ENCODE data around the gene UNC5B.

UNC5B gene

GRCh38 chr10:71223347-71224058 is 11.1 kb downstream of the UNC5B start:
- DNase-seq (ENCODE audit: low spot score): peak; percentile 25

- peak; percentile 91 for DNase-seq (ENCODE audit: low spot score)
Measured at GRCh38 chr10:71225291-71226058, 13.1 kb downstream of the UNC5B start.

- DNase-seq (ENCODE audit: low spot score): no peak
Measured at GRCh38 chr10:71228875-71229675, 16.7 kb downstream of the UNC5B start.

GRCh38 chr10:71229726-71230655 is 17.6 kb downstream of the UNC5B start:
- DNase-seq (ENCODE audit: low spot score): no peak

GRCh38 chr10:71230656-71231025 is 18.3 kb downstream of the UNC5B start:
- DNase-seq (ENCODE audit: low spot score): no peak

GRCh38 chr10:71231206-71231605 is 18.8 kb downstream of the UNC5B start:
- no peak for DNase-seq (ENCODE audit: low spot score)

GRCh38 chr10:71232089-71232998 is 20.0 kb downstream of the UNC5B start:
- DNase-seq (ENCODE audit: low spot score): peak; percentile 96

- no peak for DNase-seq (ENCODE audit: low spot score)
Measured at GRCh38 chr10:71233482-71233892, 21.1 kb downstream of the UNC5B start.

GRCh38 chr10:71234004-71234894 is 21.9 kb downstream of the UNC5B start:
- no peak for DNase-seq (ENCODE audit: low spot score)

GRCh38 chr10:71234970-71235685 is 22.8 kb downstream of the UNC5B start:
- DNase-seq (ENCODE audit: low spot score): no peak

- DNase-seq (ENCODE audit: low spot score): no peak
Measured at GRCh38 chr10:71235808-71236207, 23.4 kb downstream of the UNC5B start.

GRCh38 chr10:71236286-71236685 is 23.9 kb downstream of the UNC5B start:
- DNase-seq (ENCODE audit: low spot score): no peak

GRCh38 chr10:71236822-71237682 is 24.7 kb downstream of the UNC5B start:
- no peak for DNase-seq (ENCODE audit: low spot score)

- no peak for DNase-seq (ENCODE audit: low spot score)
Measured at GRCh38 chr10:71237843-71238623, 25.7 kb downstream of the UNC5B start.

- DNase-seq (ENCODE audit: low spot score): no peak
Measured at GRCh38 chr10:71238626-71239025, 26.3 kb downstream of the UNC5B start.

GRCh38 chr10:71239131-71239915 is 27.0 kb downstream of the UNC5B start:
- DNase-seq (ENCODE audit: low spot score): no peak
